GM12878 (cell line): ENCODE results near the gene ARL5C. TPM values are rescaled to one million over a fixed set of nuclear protein-coding genes. Genes with fewer than 3 reads are reported as not detected.
A peak's percentile ranks its signal among the peaks of the same experiment; 100 is the strongest.

Experiments used
- ASH2L ChIP-seq: fragments of 300-600, 200-600 bp; sonication (generic); IDR thresholded peaks from 2 replicates; pipeline ENCODE4 v1.6.1; 2017; ENCODE audit warnings: low read depth, mild to moderate bottlenecking, borderline replicate concordance
- CBFB ChIP-seq: IDR thresholded peaks from 2 replicates; pipeline ENCODE4 v1.6.1; 2016; ENCODE audit warnings: antibody characterized with exemption, low read depth
- EED ChIP-seq: sonication (generic); IDR thresholded peaks from 2 replicates; pipeline ENCODE4 v1.6.1; 2016; ENCODE audit warnings: antibody characterized with exemption, low read depth
- EGR1 ChIP-seq, 2 experiments: IDR thresholded peaks; 1 replicate in 1 of 2; 2 replicates in 1 of 2; pipeline ENCODE4 v1.6.1; 2011 to 2012; ENCODE audit warnings: low read depth in 2 of 2, low read length in 2 of 2, borderline replicate concordance in 1 of 2, mild to moderate bottlenecking in 1 of 2, moderate library complexity in 1 of 2
- ESRRA ChIP-seq: IDR thresholded peaks from 2 replicates; pipeline ENCODE4 v1.6.1; 2012; ENCODE audit warnings: mild to moderate bottlenecking, low read length, improper control_type of control experiment
- FOXK2 ChIP-seq: fragments of 450-650 bp; IDR thresholded peaks from 2 replicates; pipeline ENCODE4 v1.6.1; 2017; ENCODE audit warnings: mild to moderate bottlenecking, moderate library complexity
- NFYB ChIP-seq: IDR thresholded peaks from 2 replicates; pipeline ENCODE4 v1.6.1; 2011; ENCODE audit warnings: low read depth, mild to moderate bottlenecking, low read length, improper control_type of control experiment, moderate library complexity; ENCODE audit not compliant: insufficient read depth
- PAX5 ChIP-seq: IDR thresholded peaks from 2 replicates; pipeline ENCODE4 v1.6.1; 2011; ENCODE audit warnings: low read depth, low read length, borderline replicate concordance
- POU2F2 ChIP-seq: IDR thresholded peaks from 3 replicates; pipeline ENCODE4 v1.6.1; 2011; ENCODE audit warnings: low read depth, mild to moderate bottlenecking, low read length, borderline replicate concordance
- RCOR1 ChIP-seq: conservative IDR thresholded peaks from 2 replicates; pipeline ENCODE4 v1.6.1; 2012; ENCODE audit warnings: low read depth, low read length, improper control_type of control experiment
- SIX5 ChIP-seq: IDR thresholded peaks from 2 replicates; pipeline ENCODE4 v1.6.1; 2011; ENCODE audit warnings: mild to moderate bottlenecking, low read depth, low read length, moderate library complexity; ENCODE audit not compliant: severe bottlenecking
- TCF3 ChIP-seq: IDR thresholded peaks from 2 replicates; pipeline ENCODE4 v1.6.1; 2012; ENCODE audit warnings: low read depth, mild to moderate bottlenecking, low read length, borderline replicate concordance; ENCODE audit not compliant: insufficient read depth
- YBX1 ChIP-seq: fragments of 450-650 bp; IDR thresholded peaks from 2 replicates; pipeline ENCODE4 v1.6.1; 2016; ENCODE audit warnings: antibody characterized with exemption
- polyA plus RNA-seq, 11 experiments: library from polyadenylated mRNA; depleted of rRNA in 4 of 11; unstranded in 6 of 11; stranded (reverse) in 5 of 11; fragments of >200 nt; fragmentation: Nextera tagmentation in 4 of 11; fragmentation: Illumina TruSeq in 1 of 11; extraction: Ambion mirVana in 4 of 11; extraction: Trizol in 1 of 11; gene quantifications; 1 replicate in 1 of 11; 2 replicates in 10 of 11; pipeline versions ENCODE4 v1.2.1 to v1.2.3, GENCODE V29; 2011 to 2016; ENCODE audit warnings: inconsistent platforms in 2 of 11, missing spikeins in 2 of 11, low read depth in 1 of 11
- total RNA-seq, 4 experiments: library from RNA; depleted of rRNA in 3 of 4; stranded (reverse); fragments of >200 nt in 3 of 4; fragmentation: Illumina TruSeq in 1 of 4; extraction: Trizol in 1 of 4; gene quantifications; 2 replicates each; pipeline versions ENCODE4 v1.2.1 to v1.2.3, GENCODE V29; 2013 to 2021
- TF ChIP-seq, protein P1 (sequence below): fragments of 150-350 bp; IDR thresholded peaks from 2 replicates; pipeline ENCODE4 v1.6.1; 2014; ENCODE audit warnings: mild to moderate bottlenecking, low read depth, low read length
- TF ChIP-seq, protein P2 (sequence below): IDR thresholded peaks from 2 replicates; pipeline ENCODE4 v1.6.1; 2011; ENCODE audit warnings: low read depth, mild to moderate bottlenecking, low read length, moderate library complexity, borderline replicate concordance; ENCODE audit errors: extremely low read depth
- TF ChIP-seq, protein P3 (sequence below): IDR thresholded peaks from 2 replicates; pipeline ENCODE4 v1.6.1; 2011; ENCODE audit warnings: borderline replicate concordance, low read depth, mild to moderate bottlenecking, moderate library complexity, mixed read lengths, low read length; ENCODE audit not compliant: insufficient read depth; ENCODE audit errors: extremely low read length
- TF ChIP-seq, protein P4 (sequence below): fragments of 450-650 bp; formaldehyde crosslinking; IDR thresholded peaks from 2 replicates; pipeline ENCODE4 v1.4.0; 2020; ENCODE audit warnings: mild to moderate bottlenecking, moderate library complexity
- TF ChIP-seq, protein P5 (sequence below): fragments of 450-650 bp; IDR thresholded peaks from 2 replicates; pipeline ENCODE4 v1.6.1; 2017; ENCODE audit warnings: mild to moderate bottlenecking, moderate library complexity

ARL5C gene
- total and polyA plus RNA-seq, 10 of the 15 experiments (the other 5 are each of a cell fraction or from before 2014, with no cell fraction given), result not detected

GRCh38 chr17:39200070-39200879 is 34.3 kb upstream of the ARL5C start, which contains the start of gene RPL19 (continued):
- TF ChIP-seq, protein P1, sequence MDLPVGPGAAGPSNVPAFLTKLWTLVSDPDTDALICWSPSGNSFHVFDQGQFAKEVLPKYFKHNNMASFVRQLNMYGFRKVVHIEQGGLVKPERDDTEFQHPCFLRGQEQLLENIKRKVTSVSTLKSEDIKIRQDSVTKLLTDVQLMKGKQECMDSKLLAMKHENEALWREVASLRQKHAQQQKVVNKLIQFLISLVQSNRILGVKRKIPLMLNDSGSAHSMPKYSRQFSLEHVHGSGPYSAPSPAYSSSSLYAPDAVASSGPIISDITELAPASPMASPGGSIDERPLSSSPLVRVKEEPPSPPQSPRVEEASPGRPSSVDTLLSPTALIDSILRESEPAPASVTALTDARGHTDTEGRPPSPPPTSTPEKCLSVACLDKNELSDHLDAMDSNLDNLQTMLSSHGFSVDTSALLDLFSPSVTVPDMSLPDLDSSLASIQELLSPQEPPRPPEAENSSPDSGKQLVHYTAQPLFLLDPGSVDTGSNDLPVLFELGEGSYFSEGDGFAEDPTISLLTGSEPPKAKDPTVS, result 0 out of 2 replicates have a peak, but pooled peaks have one; percentile 53
- peak; percentile 98 for TF ChIP-seq FOXK2
- TF ChIP-seq, protein P2, sequence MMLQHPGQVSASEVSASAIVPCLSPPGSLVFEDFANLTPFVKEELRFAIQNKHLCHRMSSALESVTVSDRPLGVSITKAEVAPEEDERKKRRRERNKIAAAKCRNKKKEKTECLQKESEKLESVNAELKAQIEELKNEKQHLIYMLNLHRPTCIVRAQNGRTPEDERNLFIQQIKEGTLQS, result no peak
- peak; percentile 93; the same call in 2 of the 3 replicates for TF ChIP-seq POU2F2
- TF ChIP-seq NFYB, result no peak
- TF ChIP-seq ESRRA, result no peak
- peak; percentile 96 for TF ChIP-seq CBFB
- no peak for TF ChIP-seq RCOR1
- peak; percentile 62; the same call in 1 of the 2 replicates for TF ChIP-seq PAX5
- TF ChIP-seq EGR1 (IDR thresholded peaks at IDR 0.05; ENCODE audit: borderline replicate concordance in 1 of 2, low read depth in 2 of 2, low read length in 2 of 2), result no peak
- TF ChIP-seq, protein P3, sequence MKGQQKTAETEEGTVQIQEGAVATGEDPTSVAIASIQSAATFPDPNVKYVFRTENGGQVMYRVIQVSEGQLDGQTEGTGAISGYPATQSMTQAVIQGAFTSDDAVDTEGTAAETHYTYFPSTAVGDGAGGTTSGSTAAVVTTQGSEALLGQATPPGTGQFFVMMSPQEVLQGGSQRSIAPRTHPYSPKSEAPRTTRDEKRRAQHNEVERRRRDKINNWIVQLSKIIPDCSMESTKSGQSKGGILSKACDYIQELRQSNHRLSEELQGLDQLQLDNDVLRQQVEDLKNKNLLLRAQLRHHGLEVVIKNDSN, result peak; percentile 30
- TF ChIP-seq TCF3, result peak; percentile 3; the same call in 1 of the 2 replicates
- TF ChIP-seq EED, result no peak
- no peak for TF ChIP-seq YBX1
- peak; percentile 60 for TF ChIP-seq SIX5
- no peak for TF ChIP-seq ASH2L
- TF ChIP-seq, protein P4, sequence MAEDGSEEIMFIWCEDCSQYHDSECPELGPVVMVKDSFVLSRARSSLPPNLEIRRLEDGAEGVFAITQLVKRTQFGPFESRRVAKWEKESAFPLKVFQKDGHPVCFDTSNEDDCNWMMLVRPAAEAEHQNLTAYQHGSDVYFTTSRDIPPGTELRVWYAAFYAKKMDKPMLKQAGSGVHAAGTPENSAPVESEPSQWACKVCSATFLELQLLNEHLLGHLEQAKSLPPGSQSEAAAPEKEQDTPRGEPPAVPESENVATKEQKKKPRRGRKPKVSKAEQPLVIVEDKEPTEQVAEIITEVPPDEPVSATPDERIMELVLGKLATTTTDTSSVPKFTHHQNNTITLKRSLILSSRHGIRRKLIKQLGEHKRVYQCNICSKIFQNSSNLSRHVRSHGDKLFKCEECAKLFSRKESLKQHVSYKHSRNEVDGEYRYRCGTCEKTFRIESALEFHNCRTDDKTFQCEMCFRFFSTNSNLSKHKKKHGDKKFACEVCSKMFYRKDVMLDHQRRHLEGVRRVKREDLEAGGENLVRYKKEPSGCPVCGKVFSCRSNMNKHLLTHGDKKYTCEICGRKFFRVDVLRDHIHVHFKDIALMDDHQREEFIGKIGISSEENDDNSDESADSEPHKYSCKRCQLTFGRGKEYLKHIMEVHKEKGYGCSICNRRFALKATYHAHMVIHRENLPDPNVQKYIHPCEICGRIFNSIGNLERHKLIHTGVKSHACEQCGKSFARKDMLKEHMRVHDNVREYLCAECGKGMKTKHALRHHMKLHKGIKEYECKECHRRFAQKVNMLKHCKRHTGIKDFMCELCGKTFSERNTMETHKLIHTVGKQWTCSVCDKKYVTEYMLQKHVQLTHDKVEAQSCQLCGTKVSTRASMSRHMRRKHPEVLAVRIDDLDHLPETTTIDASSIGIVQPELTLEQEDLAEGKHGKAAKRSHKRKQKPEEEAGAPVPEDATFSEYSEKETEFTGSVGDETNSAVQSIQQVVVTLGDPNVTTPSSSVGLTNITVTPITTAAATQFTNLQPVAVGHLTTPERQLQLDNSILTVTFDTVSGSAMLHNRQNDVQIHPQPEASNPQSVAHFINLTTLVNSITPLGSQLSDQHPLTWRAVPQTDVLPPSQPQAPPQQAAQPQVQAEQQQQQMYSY (CRISPR knock-in tag), result peak; percentile 51; the same call in 1 of the 2 replicates
- TF ChIP-seq, protein P5, sequence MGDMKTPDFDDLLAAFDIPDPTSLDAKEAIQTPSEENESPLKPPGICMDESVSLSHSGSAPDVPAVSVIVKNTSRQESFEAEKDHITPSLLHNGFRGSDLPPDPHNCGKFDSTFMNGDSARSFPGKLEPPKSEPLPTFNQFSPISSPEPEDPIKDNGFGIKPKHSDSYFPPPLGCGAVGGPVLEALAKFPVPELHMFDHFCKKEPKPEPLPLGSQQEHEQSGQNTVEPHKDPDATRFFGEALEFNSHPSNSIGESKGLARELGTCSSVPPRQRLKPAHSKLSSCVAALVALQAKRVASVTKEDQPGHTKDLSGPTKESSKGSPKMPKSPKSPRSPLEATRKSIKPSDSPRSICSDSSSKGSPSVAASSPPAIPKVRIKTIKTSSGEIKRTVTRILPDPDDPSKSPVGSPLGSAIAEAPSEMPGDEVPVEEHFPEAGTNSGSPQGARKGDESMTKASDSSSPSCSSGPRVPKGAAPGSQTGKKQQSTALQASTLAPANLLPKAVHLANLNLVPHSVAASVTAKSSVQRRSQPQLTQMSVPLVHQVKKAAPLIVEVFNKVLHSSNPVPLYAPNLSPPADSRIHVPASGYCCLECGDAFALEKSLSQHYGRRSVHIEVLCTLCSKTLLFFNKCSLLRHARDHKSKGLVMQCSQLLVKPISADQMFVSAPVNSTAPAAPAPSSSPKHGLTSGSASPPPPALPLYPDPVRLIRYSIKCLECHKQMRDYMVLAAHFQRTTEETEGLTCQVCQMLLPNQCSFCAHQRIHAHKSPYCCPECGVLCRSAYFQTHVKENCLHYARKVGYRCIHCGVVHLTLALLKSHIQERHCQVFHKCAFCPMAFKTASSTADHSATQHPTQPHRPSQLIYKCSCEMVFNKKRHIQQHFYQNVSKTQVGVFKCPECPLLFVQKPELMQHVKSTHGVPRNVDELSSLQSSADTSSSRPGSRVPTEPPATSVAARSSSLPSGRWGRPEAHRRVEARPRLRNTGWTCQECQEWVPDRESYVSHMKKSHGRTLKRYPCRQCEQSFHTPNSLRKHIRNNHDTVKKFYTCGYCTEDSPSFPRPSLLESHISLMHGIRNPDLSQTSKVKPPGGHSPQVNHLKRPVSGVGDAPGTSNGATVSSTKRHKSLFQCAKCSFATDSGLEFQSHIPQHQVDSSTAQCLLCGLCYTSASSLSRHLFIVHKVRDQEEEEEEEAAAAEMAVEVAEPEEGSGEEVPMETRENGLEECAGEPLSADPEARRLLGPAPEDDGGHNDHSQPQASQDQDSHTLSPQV, result no peak
